Measurements from ENCODE around the gene A3GALT2. TPM values are rescaled to one million over a fixed set of nuclear protein-coding genes. Genes with fewer than 3 reads are reported as not detected.

A3GALT2 gene
- total RNA-seq, 1 donor = not detected

GRCh38 chr1:33348194-33348593 lies 27.3 kb upstream of the A3GALT2 start:
- DNase-seq (ENCODE audit: low read depth) = peak; percentile 49
- TF ChIP-seq CTCF (IDR thresholded peaks at IDR 0.05; ENCODE audit: insufficient read depth, low read length) = no peak

GRCh38 chr1:33347650-33347992 lies 26.7 kb upstream of the A3GALT2 start:
- DNase-seq (ENCODE audit: low read depth) = peak; percentile 73
- no peak for TF ChIP-seq CTCF (IDR thresholded peaks at IDR 0.05; ENCODE audit: insufficient read depth, low read length)
- peak overlapping the region; percentile 82 for H3K4me3 ChIP-seq (ENCODE audit: low read depth, low read length)

More at GRCh38 chr1:33348194-33348593, 27.3 kb upstream of the A3GALT2 start:
- H3K4me3 ChIP-seq (ENCODE audit: low read depth, low read length) = peak overlapping the region; percentile 82

GRCh38 chr1:33346927-33347649 lies 26.2 kb upstream of the A3GALT2 start:
- peak overlapping the region; percentile 82 for H3K4me3 ChIP-seq (ENCODE audit: low read depth, low read length)
- peak; percentile 89 for DNase-seq (ENCODE audit: low read depth)
- TF ChIP-seq CTCF (IDR thresholded peaks at IDR 0.05; ENCODE audit: insufficient read depth, low read length) = no peak

GRCh38 chr1:33346533-33346926 lies 25.6 kb upstream of the A3GALT2 start:
- H3K4me3 ChIP-seq (ENCODE audit: low read depth, low read length) = peak overlapping the region; percentile 82
- no peak for TF ChIP-seq CTCF (IDR thresholded peaks at IDR 0.05; ENCODE audit: insufficient read depth, low read length)
- no peak for DNase-seq (ENCODE audit: low read depth)

GRCh38 chr1:33344896-33345560 lies 24.1 kb upstream of the A3GALT2 start:
- no peak overlapping the region for H3K4me3 ChIP-seq (ENCODE audit: low read depth, low read length)
- DNase-seq (ENCODE audit: low read depth) = peak; percentile 30
- TF ChIP-seq CTCF (IDR thresholded peaks at IDR 0.05; ENCODE audit: insufficient read depth, low read length) = no peak

- no peak overlapping the region for H3K4me3 ChIP-seq (ENCODE audit: low read depth, low read length)
- DNase-seq (ENCODE audit: low read depth) = peak; percentile 67
- no peak for TF ChIP-seq CTCF (IDR thresholded peaks at IDR 0.05; ENCODE audit: insufficient read depth, low read length)
Measured at GRCh38 chr1:33343539-33343938, 22.6 kb upstream of the A3GALT2 start.

All from fibroblast of the aortic adventitia (primary cell).